ENCODE results near the gene DNAH7.

- TF ChIP-seq CTCF (IDR thresholded peaks at IDR 0.05 in 2 of 3, conservative IDR thresholded peaks at IDR 0.05 in 1 of 3; ENCODE audit: insufficient read depth in 2 of 3, low read depth in 1 of 3, low read length in 3 of 3) (no peak), ETS1 (conservative IDR thresholded peaks at IDR 0.05; ENCODE audit: control insufficient read depth, low read depth, low read length) (no peak), DDX20 (tag; IDR thresholded peaks at IDR 0.05; ENCODE audit: low read depth) (no peak), PATZ1 (CRISPR knock-in tag; IDR thresholded peaks at IDR 0.05; ENCODE audit: borderline replicate concordance) (no peak), ZNF224 (CRISPR knock-in tag; IDR thresholded peaks at IDR 0.05) (no peak), MXD1 (CRISPR knock-in tag; IDR thresholded peaks at IDR 0.05; ENCODE audit: borderline replicate concordance, poor library complexity, severe bottlenecking) (no peak), ATF1 (CRISPR knock-in tag; IDR thresholded peaks at IDR 0.05) (no peak), ATF1 (tag; IDR thresholded peaks at IDR 0.05) (no peak), TRIM28 (IDR thresholded peaks at IDR 0.05) (no peak), ZBTB11 (CRISPR knock-in tag; IDR thresholded peaks at IDR 0.05) (no peak), FOXK2 (conservative IDR thresholded peaks at IDR 0.05 in 1 of 2, IDR thresholded peaks at IDR 0.05 in 1 of 2; ENCODE audit: low read depth in 2 of 2) (no peak), NCOA1 (IDR thresholded peaks at IDR 0.05; ENCODE audit: low read depth) (no peak), MAX (CRISPR knock-in tag; IDR thresholded peaks at IDR 0.05) (no peak), TEAD2 (tag; IDR thresholded peaks at IDR 0.05) (no peak)
Measured at GRCh38 chr2:195907474-195907873, 161.2 kb downstream of the DNAH7 start.

Data from K562 (cell line).